K562 (cell line): ENCODE measurements around the gene NACC1. TPM values are rescaled to one million over a fixed set of nuclear protein-coding genes. Genes with fewer than 3 reads are reported as not detected.

ENCODE experiments used
- EGR1 ChIP-seq: fragments of 450-650 bp; conservative IDR thresholded peaks from 2 replicates; pipeline ENCODE4 v1.6.1; 2017; ENCODE audit warnings: mild to moderate bottlenecking
- HMGN3 ChIP-seq: IDR thresholded peaks from 2 replicates; pipeline ENCODE4 v1.6.1; 2011; ENCODE audit warnings: borderline replicate concordance, low read depth, mild to moderate bottlenecking, mixed read lengths, low read length; ENCODE audit not compliant: insufficient read length; ENCODE audit errors: extremely low read depth
- JUNB ChIP-seq: fragments of 450-650 bp; formaldehyde crosslinking; conservative IDR thresholded peaks from 2 replicates; pipeline ENCODE4 v1.4.0; 2020; ENCODE audit warnings: mild to moderate bottlenecking
- RUNX1 ChIP-seq: sonication (generic); IDR thresholded peaks from 2 replicates; pipeline ENCODE4 v1.6.1; 2016; ENCODE audit warnings: antibody characterized with exemption, low read depth
- SAP30 ChIP-seq: fragments of 200-600 bp; sonication (generic); IDR thresholded peaks from 2 replicates; pipeline ENCODE4 v1.6.1; 2012; ENCODE audit warnings: borderline replicate concordance, low read depth, mild to moderate bottlenecking, moderate library complexity, low read length, control low read depth, inconsistent platforms; ENCODE audit not compliant: insufficient read depth, poor library complexity, severe bottlenecking
- SMAD1 ChIP-seq: fragments of 150-350 bp; IDR thresholded peaks from 2 replicates; pipeline ENCODE4 v1.6.1; 2014; ENCODE audit warnings: low read length, low read depth; ENCODE audit not compliant: partially characterized antibody
- SMAD3 ChIP-seq: fragments of 450-650 bp; formaldehyde crosslinking; conservative IDR thresholded peaks from 2 replicates; pipeline ENCODE4 v1.4.0; 2020; ENCODE audit warnings: mild to moderate bottlenecking
- STAG1 ChIP-seq: sonication (generic); formaldehyde crosslinking; IDR thresholded peaks from 2 replicates; pipeline ENCODE4 v1.5.0; 2020; ENCODE audit warnings: missing genetic modification reagents, borderline replicate concordance
- STAT5A ChIP-seq: IDR thresholded peaks from 2 replicates; pipeline ENCODE4 v1.6.1; 2012; ENCODE audit warnings: low read length, inconsistent platforms, borderline replicate concordance
- ZNF146 ChIP-seq: IDR thresholded peaks from one replicate; pipeline ENCODE4 v1.6.1; 2018; ENCODE audit warnings: missing compliant biosample characterization; ENCODE audit not compliant: unreplicated experiment
- ZNF311 ChIP-seq: fragments of 250-450 bp; sonication (Bioruptor Pico); IDR thresholded peaks from 2 replicates; pipeline ENCODE4 v1.4.0; 2020; ENCODE audit warnings: mild to moderate bottlenecking, moderate library complexity
- ZNF778 ChIP-seq: fragments of 450-650 bp; formaldehyde crosslinking; IDR thresholded peaks from 2 replicates; pipeline ENCODE4 v1.4.0; 2020; ENCODE audit warnings: mild to moderate bottlenecking, moderate library complexity
- polyA plus RNA-seq, 8 experiments: library from polyadenylated mRNA; depleted of rRNA in 4 of 8; stranded (reverse) in 5 of 8; unstranded in 3 of 8; fragments of >200 nt; fragmentation: Nextera tagmentation in 2 of 8; fragmentation: Illumina TruSeq in 1 of 8; extraction: Ambion mirVana in 2 of 8; extraction: Trizol in 1 of 8; gene quantifications; 2 replicates each; pipeline versions ENCODE4 v1.2.1 to v1.2.3, GENCODE V29; 2011 to 2014; ENCODE audit warnings: inconsistent platforms in 1 of 8, missing spikeins in 1 of 8
- total RNA-seq, 7 experiments: library from RNA; depleted of rRNA in 6 of 7; stranded (reverse); fragments of >200 nt in 6 of 7; fragmentation: Illumina TruSeq in 2 of 7; extraction: Trizol in 2 of 7; gene quantifications; 2 replicates each; pipeline versions ENCODE4 v1.2.1 to v1.2.3, GENCODE V29; 2011 to 2021; ENCODE audit warnings: low replicate concordance in 1 of 7
- TF ChIP-seq, protein P1 (sequence below): fragments of 450-650 bp; formaldehyde crosslinking; conservative IDR thresholded peaks from 2 replicates; pipeline ENCODE4 v1.4.0; 2022; ENCODE audit warnings: mild to moderate bottlenecking, missing genetic modification characterization
- TF ChIP-seq, protein P2 (sequence below): fragments of 250-450 bp; sonication (Bioruptor Pico); IDR thresholded peaks from 2 replicates; pipeline ENCODE4 v1.9.0; 2021; ENCODE audit warnings: mild to moderate bottlenecking
- TF ChIP-seq, protein P3 (sequence below): IDR thresholded peaks from 3 replicates; pipeline ENCODE4 v1.6.1; 2011; ENCODE audit warnings: borderline replicate concordance, mild to moderate bottlenecking; ENCODE audit not compliant: insufficient read length, insufficient read depth
- TF ChIP-seq, protein P4 (sequence below): fragments of 450-650 bp; IDR thresholded peaks from 2 replicates; pipeline ENCODE4 v1.6.1; 2016; ENCODE audit warnings: missing biosample characterization, missing genetic modification characterization
- TF ChIP-seq, protein P5 (sequence below): fragments of 450-650 bp; IDR thresholded peaks from 2 replicates; pipeline ENCODE4 v1.6.1; 2016; ENCODE audit warnings: antibody characterized with exemption
- TF ChIP-seq, protein P6 (sequence below): fragments of 450-650 bp; IDR thresholded peaks from 2 replicates; pipeline ENCODE4 v1.6.1; 2014; ENCODE audit warnings: low read depth, mild to moderate bottlenecking, moderate library complexity, borderline replicate concordance

NACC1 gene
- total and polyA plus RNA-seq, 9 of the 15 experiments (the other 6 are each of a cell fraction or from before 2014, with no cell fraction given), result 0.04 to 96.6 (median 25.8) TPM

DNA sequence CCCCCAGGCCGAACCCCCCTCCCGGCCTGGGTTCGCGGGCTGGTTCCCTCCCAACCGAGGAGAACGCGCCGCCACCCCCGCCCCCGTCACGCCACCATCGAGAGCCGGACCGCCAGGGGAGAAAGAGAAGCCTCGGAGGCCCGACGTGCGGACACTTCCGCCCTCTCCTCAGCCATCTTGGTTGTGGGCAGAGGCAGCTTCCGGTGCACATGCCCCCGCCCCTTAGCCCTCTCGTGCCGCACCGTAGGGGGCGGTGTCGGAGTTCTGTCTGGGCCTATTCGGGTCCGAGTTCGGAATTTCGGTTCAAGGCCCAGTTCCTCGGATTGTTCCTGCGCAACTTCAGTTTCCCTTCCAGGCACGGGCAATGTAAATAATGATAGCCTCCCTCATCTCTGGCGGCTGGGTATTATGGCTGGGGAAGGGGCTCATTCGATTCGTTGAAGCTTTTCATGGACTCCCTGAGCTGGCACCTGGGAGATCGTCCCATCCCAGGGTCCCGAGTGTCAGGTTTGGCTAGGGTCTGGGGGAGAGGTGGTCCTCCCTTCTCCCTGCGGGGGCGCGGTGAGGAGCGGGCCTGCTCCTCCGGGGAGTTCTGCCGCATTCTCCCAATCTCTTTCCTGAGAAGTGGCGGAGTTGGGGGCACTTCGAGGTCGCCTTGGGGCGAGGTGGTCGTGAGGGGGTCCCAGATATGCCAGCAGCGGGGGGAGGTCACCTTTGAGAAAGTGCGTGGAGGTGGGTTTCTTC lies 32.3 kb downstream of the NACC1 start, which contains the start of the genes IER2 and STX10 (continued):
- TF ChIP-seq, protein P1, sequence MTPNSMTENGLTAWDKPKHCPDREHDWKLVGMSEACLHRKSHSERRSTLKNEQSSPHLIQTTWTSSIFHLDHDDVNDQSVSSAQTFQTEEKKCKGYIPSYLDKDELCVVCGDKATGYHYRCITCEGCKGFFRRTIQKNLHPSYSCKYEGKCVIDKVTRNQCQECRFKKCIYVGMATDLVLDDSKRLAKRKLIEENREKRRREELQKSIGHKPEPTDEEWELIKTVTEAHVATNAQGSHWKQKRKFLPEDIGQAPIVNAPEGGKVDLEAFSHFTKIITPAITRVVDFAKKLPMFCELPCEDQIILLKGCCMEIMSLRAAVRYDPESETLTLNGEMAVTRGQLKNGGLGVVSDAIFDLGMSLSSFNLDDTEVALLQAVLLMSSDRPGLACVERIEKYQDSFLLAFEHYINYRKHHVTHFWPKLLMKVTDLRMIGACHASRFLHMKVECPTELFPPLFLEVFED (CRISPR knock-in tag), result no peak
- TF ChIP-seq, protein P2, sequence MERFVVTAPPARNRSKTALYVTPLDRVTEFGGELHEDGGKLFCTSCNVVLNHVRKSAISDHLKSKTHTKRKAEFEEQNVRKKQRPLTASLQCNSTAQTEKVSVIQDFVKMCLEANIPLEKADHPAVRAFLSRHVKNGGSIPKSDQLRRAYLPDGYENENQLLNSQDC, result no peak
- TF ChIP-seq RUNX1 (no peak), SAP30 (peak; percentile 63), STAT5A (no peak), HMGN3 (no peak), ZNF311 (CRISPR knock-in tag) (no peak), ZNF146 (no peak), STAG1 (CRISPR knock-in tag) (no peak), SMAD1 (no peak), EGR1 (peak; percentile 91), SMAD3 (CRISPR knock-in tag) (no peak), ZNF778 (CRISPR knock-in tag) (no peak), JUNB (no peak)
- TF ChIP-seq, protein P3, sequence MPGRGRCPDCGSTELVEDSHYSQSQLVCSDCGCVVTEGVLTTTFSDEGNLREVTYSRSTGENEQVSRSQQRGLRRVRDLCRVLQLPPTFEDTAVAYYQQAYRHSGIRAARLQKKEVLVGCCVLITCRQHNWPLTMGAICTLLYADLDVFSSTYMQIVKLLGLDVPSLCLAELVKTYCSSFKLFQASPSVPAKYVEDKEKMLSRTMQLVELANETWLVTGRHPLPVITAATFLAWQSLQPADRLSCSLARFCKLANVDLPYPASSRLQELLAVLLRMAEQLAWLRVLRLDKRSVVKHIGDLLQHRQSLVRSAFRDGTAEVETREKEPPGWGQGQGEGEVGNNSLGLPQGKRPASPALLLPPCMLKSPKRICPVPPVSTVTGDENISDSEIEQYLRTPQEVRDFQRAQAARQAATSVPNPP, result no peak
- TF ChIP-seq, protein P4, sequence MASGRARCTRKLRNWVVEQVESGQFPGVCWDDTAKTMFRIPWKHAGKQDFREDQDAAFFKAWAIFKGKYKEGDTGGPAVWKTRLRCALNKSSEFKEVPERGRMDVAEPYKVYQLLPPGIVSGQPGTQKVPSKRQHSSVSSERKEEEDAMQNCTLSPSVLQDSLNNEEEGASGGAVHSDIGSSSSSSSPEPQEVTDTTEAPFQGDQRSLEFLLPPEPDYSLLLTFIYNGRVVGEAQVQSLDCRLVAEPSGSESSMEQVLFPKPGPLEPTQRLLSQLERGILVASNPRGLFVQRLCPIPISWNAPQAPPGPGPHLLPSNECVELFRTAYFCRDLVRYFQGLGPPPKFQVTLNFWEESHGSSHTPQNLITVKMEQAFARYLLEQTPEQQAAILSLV, result no peak
- TF ChIP-seq, protein P5, sequence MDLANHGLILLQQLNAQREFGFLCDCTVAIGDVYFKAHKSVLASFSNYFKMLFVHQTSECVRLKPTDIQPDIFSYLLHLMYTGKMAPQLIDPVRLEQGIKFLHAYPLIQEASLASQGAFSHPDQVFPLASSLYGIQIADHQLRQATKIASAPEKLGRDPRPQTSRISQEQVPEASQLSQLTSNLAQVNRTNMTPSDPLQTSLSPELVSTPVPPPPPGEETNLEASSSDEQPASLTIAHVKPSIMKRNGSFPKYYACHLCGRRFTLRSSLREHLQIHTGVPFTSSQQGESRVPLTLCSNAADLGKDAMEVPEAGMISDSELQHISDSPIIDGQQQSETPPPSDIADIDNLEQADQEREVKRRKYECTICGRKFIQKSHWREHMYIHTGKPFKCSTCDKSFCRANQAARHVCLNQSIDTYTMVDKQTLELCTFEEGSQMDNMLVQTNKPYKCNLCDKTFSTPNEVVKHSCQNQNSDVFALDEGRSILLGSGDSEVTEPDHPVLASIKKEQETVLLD, result 0 out of 2 replicates have a peak, but pooled peaks have one; percentile 37
- TF ChIP-seq, protein P6, sequence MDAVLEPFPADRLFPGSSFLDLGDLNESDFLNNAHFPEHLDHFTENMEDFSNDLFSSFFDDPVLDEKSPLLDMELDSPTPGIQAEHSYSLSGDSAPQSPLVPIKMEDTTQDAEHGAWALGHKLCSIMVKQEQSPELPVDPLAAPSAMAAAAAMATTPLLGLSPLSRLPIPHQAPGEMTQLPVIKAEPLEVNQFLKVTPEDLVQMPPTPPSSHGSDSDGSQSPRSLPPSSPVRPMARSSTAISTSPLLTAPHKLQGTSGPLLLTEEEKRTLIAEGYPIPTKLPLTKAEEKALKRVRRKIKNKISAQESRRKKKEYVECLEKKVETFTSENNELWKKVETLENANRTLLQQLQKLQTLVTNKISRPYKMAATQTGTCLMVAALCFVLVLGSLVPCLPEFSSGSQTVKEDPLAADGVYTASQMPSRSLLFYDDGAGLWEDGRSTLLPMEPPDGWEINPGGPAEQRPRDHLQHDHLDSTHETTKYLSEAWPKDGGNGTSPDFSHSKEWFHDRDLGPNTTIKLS, result peak; percentile 78
